H1 (cell line): ENCODE results near the gene ZNF786. TPM values are rescaled to one million over a fixed set of nuclear protein-coding genes. Genes with fewer than 3 reads are reported as not detected.
A peak's percentile ranks its signal among the peaks of the same experiment; 100 is the strongest.

ENCODE experiments used
- E2F6 ChIP-seq: IDR thresholded peaks from 2 replicates; pipeline ENCODE4 v1.6.1; 2012; ENCODE audit warnings: inconsistent platforms
- EZH2 ChIP-seq: fragments of 200-600 bp; sonication (generic); IDR thresholded peaks from 2 replicates; pipeline ENCODE4 v1.7.1; 2012; ENCODE audit warnings: low read depth, mild to moderate bottlenecking, moderate library complexity, low read length, inconsistent platforms; ENCODE audit not compliant: severe bottlenecking
- NRF1 ChIP-seq: IDR thresholded peaks from 2 replicates; pipeline ENCODE4 v1.6.1; 2011; ENCODE audit warnings: mild to moderate bottlenecking, low read depth, low read length, improper control_type of control experiment
- polyA plus RNA-seq, 7 experiments: library from polyadenylated mRNA; depleted of rRNA in 3 of 7; stranded (reverse) in 5 of 7; unstranded in 2 of 7; fragments of >200 nt in 5 of 7; fragments of 200-250 nt in 2 of 7; gene quantifications; 1 replicate in 5 of 7; 2 replicates in 1 of 7; 4 replicates in 1 of 7; pipeline versions ENCODE4 v1.2.1 to v1.2.3, GENCODE V29; 2011 to 2013; ENCODE audit warnings: missing spikeins in 2 of 7, mixed read lengths in 2 of 7
- total RNA-seq: library from RNA; stranded (reverse); fragmentation: NEBNext Ultra II Directional; extraction: Animal tissue kit (Norgen Biotek cat#: 25700); gene quantifications from 2 replicates; pipeline ENCODE4 v1.2.1, GENCODE V29; 2021

ZNF786 gene
- total and polyA plus RNA-seq, 2 of the 8 experiments (the other 6 are each of a cell fraction or from before 2014, with no cell fraction given) = 7.7 to 16.3 TPM

GRCh38 chr7:149126662-149127266 is 36.2 kb upstream of the ZNF786 start (continued):
- peak; percentile 88 for TF ChIP-seq E2F6
- no peak for TF ChIP-seq NRF1
- TF ChIP-seq EZH2 = no peak
